Kidney tubule cell (primary cell): ENCODE measurements around the gene RAC2.
"Not testable (repeated sequence)": the region's sequence is repeated elsewhere in the genome, so short reads cannot be mapped to it uniquely, and the experiment has no call there.

Experiments
- DNase-seq: peaks from one replicate; pipeline ENCODE4 v3.0.0-alpha.2; 2018; ENCODE audit warnings: low spot score

RAC2 gene

DNA sequence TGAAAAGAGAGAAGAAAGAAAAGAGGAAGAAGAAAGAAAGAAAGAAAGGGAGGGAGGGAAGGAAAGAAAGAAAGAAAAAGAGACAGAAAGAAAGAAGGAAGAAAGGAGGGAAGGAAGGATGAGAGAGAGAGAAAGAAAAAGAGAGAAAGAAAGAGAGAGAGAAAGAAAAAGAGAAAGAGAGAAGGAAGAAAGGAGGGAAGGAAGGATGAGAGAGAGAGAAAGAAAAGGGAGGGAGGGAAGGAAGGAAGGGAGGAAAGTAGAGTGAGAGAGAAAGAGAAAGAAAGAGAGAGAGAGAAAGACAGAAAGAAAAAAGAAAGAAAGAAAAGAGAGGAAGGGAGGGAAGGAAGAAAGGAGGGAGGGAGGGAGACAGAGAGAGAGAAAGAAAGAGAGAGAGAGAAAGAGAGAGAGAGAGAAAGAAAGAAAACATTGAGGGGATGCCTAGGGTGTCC is 11.5 kb upstream of the RAC2 start:
- no peak for DNase-seq

- DNase-seq = no peak
Measured at GRCh38 chr22:37254867-37255233, 10.8 kb upstream of the RAC2 start.

GRCh38 chr22:37254209-37254866 is 10.3 kb upstream of the RAC2 start:
- DNase-seq = peak; percentile 74

DNA sequence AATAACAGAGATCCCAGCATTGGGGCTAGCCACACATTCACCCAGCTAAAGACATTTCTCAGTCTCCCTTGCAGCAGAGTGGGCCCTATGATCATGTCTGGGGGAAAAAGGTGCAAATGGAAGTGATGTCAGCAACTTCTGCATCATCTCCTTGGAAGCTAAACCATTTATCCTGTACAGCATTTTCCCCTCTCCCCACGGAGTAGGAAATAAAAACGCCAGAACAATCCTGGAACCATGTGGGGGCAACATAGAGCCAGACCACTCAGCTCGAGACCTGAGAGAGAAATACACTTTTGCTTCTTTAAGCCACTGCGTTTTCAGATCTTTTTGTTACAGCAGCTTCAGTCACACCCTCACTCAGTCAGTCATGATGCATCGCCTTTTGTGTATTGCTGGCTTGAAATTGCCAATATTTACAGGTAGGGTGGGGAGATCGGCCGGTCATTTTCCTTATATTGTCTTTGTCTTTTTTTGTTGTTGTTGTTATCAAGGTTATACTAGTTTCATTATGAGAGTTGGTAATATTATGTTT is 9.1 kb upstream of the RAC2 start:
- no peak for DNase-seq

GRCh38 chr22:37251836-37252235 is 7.8 kb upstream of the RAC2 start:
- not testable (repeated sequence) for DNase-seq

- no peak for DNase-seq
Measured at GRCh38 chr22:37249986-37250385, 5.9 kb upstream of the RAC2 start.

DNA sequence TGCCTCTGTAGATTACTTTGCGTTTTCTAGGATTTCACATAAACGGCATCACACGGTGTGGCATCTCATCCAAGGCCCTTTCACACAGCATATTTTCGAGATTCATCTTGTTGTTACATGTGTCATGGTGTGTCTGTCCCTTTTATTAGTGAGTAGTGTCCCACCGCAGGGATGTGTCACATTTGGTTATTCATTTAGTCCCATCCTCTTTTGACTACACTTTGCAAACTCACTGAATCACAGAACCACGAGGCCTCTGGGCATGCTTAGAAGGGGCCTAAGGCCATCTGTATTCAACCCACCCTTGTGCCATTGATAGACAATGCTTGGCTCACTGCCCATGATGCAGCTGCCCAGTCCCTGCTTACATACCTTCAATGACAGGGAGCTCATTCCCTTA is 4.2 kb upstream of the RAC2 start:
- DNase-seq = peak; percentile 64

- DNase-seq = no peak
Measured at GRCh38 chr22:37245740-37246139, 1.7 kb upstream of the RAC2 start.

GRCh38 chr22:37244922-37245722 is 1.1 kb upstream of the RAC2 start:
- no peak for DNase-seq

GRCh38 chr22:37243402-37244113 is 511 bp downstream of the RAC2 start:
- no peak for DNase-seq

- peak; percentile 78 for DNase-seq
Measured at GRCh38 chr22:37242395-37242918, 1.6 kb downstream of the RAC2 start.

DNA sequence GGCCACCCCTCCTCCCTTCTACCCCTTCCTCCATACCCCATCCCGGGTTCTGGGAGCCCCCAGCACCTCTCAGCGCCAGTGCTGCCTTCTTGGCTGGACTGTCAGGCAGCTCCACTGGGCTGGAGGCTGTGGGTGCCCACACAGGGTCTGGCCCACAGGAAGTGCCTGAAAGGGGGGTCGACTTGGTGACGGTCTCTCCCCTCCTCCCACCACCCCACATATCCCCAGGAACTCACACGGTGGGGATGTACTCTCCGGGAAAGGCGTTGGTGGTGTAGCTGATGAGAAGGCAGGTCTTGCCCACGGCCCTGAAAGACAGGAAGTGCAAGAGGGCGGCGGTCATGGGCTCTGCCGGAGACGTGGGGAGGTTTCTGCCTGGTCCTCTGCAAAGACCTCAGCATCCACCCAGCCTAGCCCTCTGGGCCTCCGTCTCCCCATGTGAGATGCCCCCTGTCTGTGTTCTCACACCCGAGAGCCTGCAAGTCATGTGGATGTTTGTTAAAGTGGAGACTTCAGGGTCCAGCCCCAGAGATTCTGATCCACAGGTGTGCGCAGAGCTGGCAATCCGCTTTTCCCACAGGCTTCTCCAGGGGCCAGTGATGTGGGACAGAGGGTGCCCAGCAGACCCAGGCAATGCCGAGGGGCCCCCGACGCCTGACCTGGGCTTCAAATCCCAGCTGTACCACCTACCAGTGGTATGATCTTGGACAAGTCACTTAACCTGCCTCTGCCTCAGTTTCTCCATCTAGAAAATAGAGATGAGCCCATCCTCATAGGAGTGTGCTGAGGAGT is 2.5 kb downstream of the RAC2 start:
- DNase-seq = no peak

- no peak for DNase-seq
Measured at GRCh38 chr22:37240941-37241320, 3.1 kb downstream of the RAC2 start.

- DNase-seq = no peak
Measured at GRCh38 chr22:37240240-37240940, 3.7 kb downstream of the RAC2 start.

DNA sequence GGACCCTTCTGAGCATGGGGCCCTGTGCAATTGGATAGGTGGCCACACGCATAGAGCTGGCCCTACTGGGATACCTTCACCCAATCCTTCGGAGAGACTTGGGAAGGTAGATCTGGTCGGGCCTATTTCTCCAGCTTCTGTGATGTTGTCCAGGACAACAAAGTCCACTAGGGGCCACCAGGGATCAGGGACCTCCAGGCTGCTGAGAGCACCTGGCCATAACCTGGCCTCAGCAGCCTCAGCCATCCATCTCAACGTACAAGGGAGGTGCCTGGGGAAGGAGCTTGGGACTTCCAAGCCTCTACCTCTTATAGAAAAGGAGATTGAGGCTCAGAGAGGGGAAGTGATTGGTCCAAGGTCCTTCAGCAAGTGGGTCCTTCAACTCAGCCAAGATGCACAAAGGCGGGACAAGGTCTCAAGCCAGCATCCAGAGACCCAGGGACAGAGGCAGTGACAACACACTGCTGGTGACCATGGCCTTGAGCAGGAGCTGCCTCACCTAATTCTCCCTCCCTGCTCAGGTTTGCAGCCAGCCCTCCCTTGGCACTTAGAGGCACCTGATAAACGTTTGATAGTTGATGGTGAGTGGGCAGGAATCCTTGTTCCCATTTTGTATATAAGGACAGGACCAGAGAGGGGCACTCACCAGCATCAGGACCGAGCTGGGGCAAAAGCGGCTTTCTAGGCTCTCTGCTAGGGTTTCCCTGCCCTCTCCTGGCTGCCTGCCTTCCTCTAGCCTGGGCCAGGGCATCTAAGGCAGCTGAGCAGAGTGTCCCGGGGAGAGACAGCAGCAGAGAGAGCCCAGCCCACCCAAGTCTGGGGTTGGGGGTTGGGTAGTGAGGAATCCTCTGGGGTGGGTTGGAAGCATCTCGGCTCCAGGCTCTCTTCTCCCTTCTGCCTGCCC is 4.5 kb downstream of the RAC2 start:
- DNase-seq = no peak

GRCh38 chr22:37237371-37238268 is 6.4 kb downstream of the RAC2 start:
- DNase-seq = peak; percentile 25

- DNase-seq = no peak
Measured at GRCh38 chr22:37235897-37236607, 8.0 kb downstream of the RAC2 start.
